Mucosa of rectum (tissue), 2 donors: Measurements from ENCODE around the gene BMP8B.
"Not testable (repeated sequence)": the region's sequence is repeated elsewhere in the genome, so short reads cannot be mapped to it uniquely, and the experiment has no call there.

Experiments used
- H3K27ac ChIP-seq, 2 donors: one replicate each; pipeline ENCODE4 v1.7.0; 2013; ENCODE audit warnings: inconsistent platforms in 2 of 2, low read depth in 2 of 2, low read length in 2 of 2
- H3K27me3 ChIP-seq, 2 donors: one replicate each; pipeline ENCODE4 v1.7.0; 2013; ENCODE audit warnings: low read length in 2 of 2; ENCODE audit not compliant: control insufficient read depth in 2 of 2, insufficient read depth in 2 of 2
- H3K36me3 ChIP-seq, 2 donors: one replicate each; pipeline ENCODE4 v1.7.0; 2013; ENCODE audit warnings: low read length in 2 of 2; ENCODE audit not compliant: control insufficient read depth in 2 of 2, insufficient read depth in 2 of 2
- H3K4me1 ChIP-seq, 2 donors: one replicate each; pipeline ENCODE4 v1.7.0; 2013; ENCODE audit warnings: low read length in 2 of 2, mild to moderate bottlenecking in 1 of 2; ENCODE audit not compliant: control insufficient read depth in 2 of 2, insufficient read depth in 2 of 2
- H3K4me3 ChIP-seq, 2 donors: one replicate each; pipeline ENCODE4 v1.7.0; 2013; ENCODE audit warnings: low read length in 2 of 2
- H3K9ac ChIP-seq, 2 donors: one replicate each; pipeline ENCODE4 v1.7.0; 2013; ENCODE audit warnings: low read length in 2 of 2, low read depth in 1 of 2, mild to moderate bottlenecking in 1 of 2
- H3K9me3 ChIP-seq, 2 donors: one replicate each; pipeline ENCODE4 v1.7.0; 2013; ENCODE audit warnings: low read length in 2 of 2; ENCODE audit not compliant: control insufficient read depth in 2 of 2
- donor health status: healthy.
- donor health status: Normal muscosa, but diverticular disease.

Gene BMP8B

GRCh38 chr1:39791838-39792237 lies 3.2 kb upstream of the BMP8B start:
- no peak overlapping the region for H3K4me3 ChIP-seq
- no peaks in the 10 kb centered on the region for H3K36me3 ChIP-seq
- H3K27ac ChIP-seq = no peak overlapping the region
- no peaks in the 10 kb centered on the region for H3K9me3 ChIP-seq
- H3K9ac ChIP-seq = no peak overlapping the region
- peaks cover 5% of the 10 kb centered on the region in 2 donors for H3K4me1 ChIP-seq
- no peaks in the 10 kb centered on the region for H3K27me3 ChIP-seq

GRCh38 chr1:39789571-39790110 lies 976 bp upstream of the BMP8B start:
- Histone ChIP-seq H3K27me3 (no peaks in the 10 kb centered on the region), H3K4me1 (peaks cover 5% of the 10 kb centered on the region in 2 donors), H3K4me3 (peak overlapping the region; percentile 53 to 66), H3K36me3 (no peaks in the 10 kb centered on the region), H3K27ac (peak overlapping the region in 1 of 2 donors; percentile 51), H3K9ac (peak overlapping the region; percentile 41 to 70), H3K9me3 (no peaks in the 10 kb centered on the region)

- Histone ChIP-seq H3K4me3 (peak overlapping the region; percentile 53 to 62), H3K27ac (peak overlapping the region; percentile 37 to 52), H3K9me3 (no peaks in the 10 kb centered on the region), H3K4me1 (peaks cover 5% of the 10 kb centered on the region in 2 donors), H3K9ac (peak overlapping the region in 1 of 2 donors; percentile 70), H3K36me3 (no peaks in the 10 kb centered on the region), H3K27me3 (no peaks in the 10 kb centered on the region)
These were observed 273 bp downstream of the BMP8B start for GRCh38 chr1:39788426-39788757.

GRCh38 chr1:39787964-39788363 lies 701 bp downstream of the BMP8B start:
- H3K4me3 ChIP-seq = peak overlapping the region; percentile 7 to 35
- not testable (repeated sequence) for H3K9me3 ChIP-seq, H3K27ac ChIP-seq

GRCh38 chr1:39787468-39787867 lies 1.2 kb downstream of the BMP8B start:
- H3K27me3 ChIP-seq = no peaks in the 10 kb centered on the region
- no peak overlapping the region for H3K9ac ChIP-seq
- H3K4me3 ChIP-seq = peak overlapping the region in 1 of 2 donors; percentile 35

More at GRCh38 chr1:39787964-39788363, 701 bp downstream of the BMP8B start:
- not testable (repeated sequence) for H3K4me1 ChIP-seq, H3K9ac ChIP-seq, H3K27me3 ChIP-seq, H3K36me3 ChIP-seq

GRCh38 chr1:39787108-39787375 lies 1.6 kb downstream of the BMP8B start:
- H3K4me1 ChIP-seq, H3K27me3 ChIP-seq, H3K9ac ChIP-seq, H3K9me3 ChIP-seq, H3K4me3 ChIP-seq, H3K36me3 ChIP-seq, H3K27ac ChIP-seq: not testable (repeated sequence)

More at GRCh38 chr1:39787468-39787867, 1.2 kb downstream of the BMP8B start:
- H3K27ac ChIP-seq = no peak overlapping the region
- H3K9me3 ChIP-seq = no peaks in the 10 kb centered on the region
- peaks cover 5% of the 10 kb centered on the region in 2 donors for H3K4me1 ChIP-seq
- no peaks in the 10 kb centered on the region for H3K36me3 ChIP-seq

- not testable (repeated sequence) for H3K4me1 ChIP-seq, H3K27me3 ChIP-seq, H3K9me3 ChIP-seq, H3K36me3 ChIP-seq, H3K4me3 ChIP-seq, H3K9ac ChIP-seq
- H3K27ac ChIP-seq = peak overlapping the region in 1 of 2 donors; percentile 4
These were observed 2.2 kb downstream of the BMP8B start for GRCh38 chr1:39786303-39787107.

GRCh38 chr1:39782685-39783084 lies 6.0 kb downstream of the BMP8B start:
- H3K27me3 ChIP-seq, H3K9me3 ChIP-seq, H3K4me1 ChIP-seq, H3K9ac ChIP-seq, H3K36me3 ChIP-seq, H3K27ac ChIP-seq, H3K4me3 ChIP-seq: not testable (repeated sequence)

- no peaks in the 10 kb centered on the region for H3K27me3 ChIP-seq
- H3K4me1 ChIP-seq = no peaks in the 10 kb centered on the region
- H3K27ac ChIP-seq = no peak overlapping the region
- no peak overlapping the region for H3K9ac ChIP-seq
- no peaks in the 10 kb centered on the region for H3K36me3 ChIP-seq
- H3K9me3 ChIP-seq = no peaks in the 10 kb centered on the region
- H3K4me3 ChIP-seq = no peak overlapping the region
These were observed 6.6 kb downstream of the BMP8B start for GRCh38 chr1:39782103-39782502.

- Histone ChIP-seq H3K9ac (no peak overlapping the region), H3K9me3 (no peaks in the 10 kb centered on the region), H3K4me3 (no peak overlapping the region), H3K36me3 (no peaks in the 10 kb centered on the region), H3K27ac (no peak overlapping the region), H3K27me3 (no peaks in the 10 kb centered on the region), H3K4me1 (no peaks in the 10 kb centered on the region)
These were observed 7.3 kb downstream of the BMP8B start for GRCh38 chr1:39781349-39781715.
